CD4-positive, alpha-beta T cell treated with Interleukin-2 at 100 ng/mL for 4 hours (primary cell): ENCODE results near the gene MAP2K2.
A peak's percentile ranks its signal among the peaks of the same experiment; 100 is the strongest.

Experiments used
- DNase-seq: peaks from one replicate; pipeline ENCODE4 v3.0.0-alpha.2; 2020; ENCODE audit warnings: low spot score

Gene MAP2K2

DNA sequence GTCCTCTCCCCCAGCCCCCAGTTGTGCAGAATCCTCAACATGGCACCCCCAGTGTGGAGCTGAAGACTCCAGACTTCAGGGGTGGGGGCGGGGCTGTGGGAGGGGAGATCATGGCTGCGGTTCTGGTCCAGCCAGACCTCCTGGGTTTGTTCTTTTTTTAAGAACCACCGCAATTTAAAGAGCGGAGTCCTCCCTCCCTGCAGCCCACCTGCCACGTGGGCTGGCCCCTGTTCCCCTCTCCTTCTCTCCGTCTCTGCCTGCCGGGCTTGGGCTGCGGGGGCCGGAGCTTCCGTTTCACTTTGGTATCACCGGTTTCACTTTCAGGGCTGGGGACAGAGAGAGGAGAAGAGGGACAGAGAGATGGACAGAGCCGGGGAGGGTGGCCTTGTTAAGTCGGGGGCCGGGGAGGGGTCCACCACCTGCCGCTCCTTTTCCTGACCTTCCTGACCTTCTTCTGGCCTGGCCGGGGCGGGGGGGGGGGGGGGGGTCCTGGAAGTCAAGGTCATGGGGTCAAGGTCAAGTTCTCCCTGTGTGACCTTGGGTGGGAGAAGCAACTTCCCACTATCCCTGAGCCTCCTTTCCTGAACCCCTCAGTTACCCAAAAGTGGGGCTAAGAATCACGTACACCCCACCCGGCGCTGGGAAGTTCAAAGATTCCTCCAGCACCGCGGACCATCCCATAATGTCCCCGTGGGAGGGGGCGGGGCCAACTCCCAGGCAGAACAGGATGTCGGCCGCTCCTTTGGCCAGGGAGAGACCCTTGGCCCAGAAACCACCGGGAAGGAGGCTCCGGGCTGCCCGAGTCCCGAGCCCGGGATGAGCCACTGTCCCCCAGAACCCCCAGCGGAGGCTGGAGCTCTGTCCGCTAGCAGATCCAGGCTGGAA is 45.9 kb downstream of the MAP2K2 start:
- peak; percentile 38 for DNase-seq

DNA sequence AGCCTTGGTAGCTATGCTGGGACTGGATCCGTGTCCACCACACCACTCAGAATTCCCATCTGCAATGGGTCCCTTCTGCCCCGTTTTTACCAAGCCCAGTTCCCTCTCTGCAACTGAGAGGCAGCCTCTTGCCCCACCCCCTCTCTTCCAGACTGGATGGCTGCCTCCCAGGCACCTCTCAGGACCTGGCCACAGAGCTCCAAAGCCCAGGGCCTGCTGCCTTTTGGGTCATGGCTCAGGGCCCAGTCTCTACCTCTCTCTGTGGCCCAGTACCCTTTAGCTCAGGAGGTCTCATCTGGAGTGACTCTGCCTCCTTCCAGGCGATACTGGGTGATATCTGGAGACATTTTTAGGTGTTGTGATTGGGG is 46.9 kb downstream of the MAP2K2 start:
- no peak for DNase-seq

GRCh38 chr19:4075373-4075772 is 48.5 kb downstream of the MAP2K2 start:
- no peak for DNase-seq

DNA sequence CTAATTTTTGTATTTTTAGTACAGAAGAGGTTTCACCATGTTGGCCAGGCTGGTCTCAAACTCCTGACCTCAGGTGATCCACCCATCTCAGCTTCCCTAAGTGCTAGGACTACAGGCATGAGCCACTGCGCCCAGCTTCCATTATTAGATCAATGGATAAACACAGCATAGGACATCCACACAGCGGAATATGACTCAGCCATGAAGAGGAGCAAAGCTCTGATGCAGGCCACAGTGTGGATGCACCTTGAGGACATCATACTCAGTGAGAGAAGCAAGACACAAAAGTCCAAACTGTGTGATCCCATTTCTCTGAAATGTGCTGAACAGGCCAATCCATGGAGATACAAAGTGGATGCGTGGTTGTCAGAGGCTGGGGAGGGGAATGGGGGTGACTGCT is 52.3 kb downstream of the MAP2K2 start:
- DNase-seq, result no peak

- DNase-seq, result peak; percentile 49
Observed at GRCh38 chr19:4069331-4069959, 54.5 kb downstream of the MAP2K2 start.

DNA sequence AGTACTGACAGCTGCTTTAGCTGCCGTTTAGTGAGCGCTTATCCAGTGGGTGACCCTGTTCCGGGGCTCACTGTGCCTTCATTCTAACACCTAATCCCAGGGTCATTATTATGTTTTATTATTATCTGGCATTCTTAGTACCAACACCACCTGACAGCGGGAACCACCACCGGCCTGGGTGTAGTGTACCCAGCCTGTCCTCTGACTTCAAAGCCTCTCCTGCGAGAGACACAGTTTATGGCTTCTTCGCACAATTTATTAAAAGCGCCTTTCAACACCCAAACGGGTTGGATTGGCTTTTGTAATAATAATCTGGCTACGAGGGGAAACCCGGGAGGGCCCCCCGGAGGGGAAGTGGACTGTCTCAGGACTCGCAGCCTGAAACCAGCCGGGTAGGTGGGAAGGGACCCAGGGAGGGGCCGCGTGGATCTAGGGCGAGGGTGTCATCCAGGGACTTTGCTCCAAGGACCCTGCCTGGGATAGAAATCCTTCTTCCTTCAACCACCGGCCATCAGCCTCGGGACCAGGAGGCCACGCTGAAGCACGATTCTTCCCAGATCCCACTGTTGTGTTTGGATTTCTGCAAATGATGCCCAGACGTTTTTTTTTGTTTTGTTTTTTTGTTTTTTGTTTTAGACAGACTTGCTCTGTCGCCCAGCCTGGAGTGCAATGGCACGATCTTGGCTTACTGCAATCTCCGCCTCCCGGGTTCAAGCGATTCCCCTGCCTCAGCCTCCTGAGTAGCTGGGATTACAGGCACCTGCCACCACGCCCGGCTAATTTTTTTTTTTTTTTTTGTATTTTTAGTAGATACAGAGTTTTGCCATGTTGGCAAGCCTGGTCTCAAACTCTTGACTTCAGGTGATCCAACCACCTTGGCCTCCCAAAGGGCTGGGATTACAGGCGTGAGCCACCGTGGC is 55.6 kb downstream of the MAP2K2 start:
- no peak for DNase-seq

DNA sequence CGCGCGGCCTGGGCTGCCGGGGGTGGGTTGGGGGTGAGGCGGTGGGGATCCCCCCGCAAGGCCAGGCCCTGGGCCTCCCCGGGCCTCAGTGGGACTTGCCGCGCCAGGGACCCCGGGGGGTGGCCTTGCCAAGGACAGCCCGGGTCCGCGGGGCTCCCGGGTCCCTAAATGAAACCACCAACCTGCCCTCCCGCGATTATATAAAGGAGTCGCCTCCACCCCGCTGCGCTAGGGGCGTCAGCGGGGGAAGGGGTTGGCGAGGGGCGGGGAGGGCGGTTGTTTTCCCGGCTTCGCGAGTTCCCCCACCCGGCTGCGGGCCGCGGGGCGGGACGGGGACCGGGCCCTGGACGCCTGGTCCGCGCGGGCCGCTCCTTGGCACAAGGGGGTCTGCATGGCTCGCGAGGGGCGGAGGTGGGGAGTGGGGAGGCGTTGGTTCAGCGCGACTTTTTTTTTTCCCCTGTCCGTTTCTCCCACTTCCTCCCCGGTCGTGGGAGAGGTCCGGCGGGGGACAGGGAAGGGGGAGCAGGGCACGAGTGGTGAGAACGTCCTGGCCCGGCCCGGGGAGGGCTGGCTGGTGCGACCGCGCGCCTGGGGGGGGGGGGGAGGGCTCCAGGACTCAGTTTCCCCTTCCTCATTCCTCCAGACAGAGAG is 56.4 kb downstream of the MAP2K2 start:
- no peak for DNase-seq

GRCh38 chr19:4066682-4067395 is 57.1 kb downstream of the MAP2K2 start, which contains the start of gene ZBTB7A:
Gene ZBTB7A, minus strand, starts transcription at chr19:4066899. Its CDS starts 11,667 bp downstream, at chr19:4055232.
- peak; percentile 84 for DNase-seq

GRCh38 chr19:4066176-4066606 is 57.7 kb downstream of the MAP2K2 start:
- peak; percentile 40 for DNase-seq

GRCh38 chr19:4065430-4066175 is 58.3 kb downstream of the MAP2K2 start:
- peak; percentile 97 for DNase-seq

DNA sequence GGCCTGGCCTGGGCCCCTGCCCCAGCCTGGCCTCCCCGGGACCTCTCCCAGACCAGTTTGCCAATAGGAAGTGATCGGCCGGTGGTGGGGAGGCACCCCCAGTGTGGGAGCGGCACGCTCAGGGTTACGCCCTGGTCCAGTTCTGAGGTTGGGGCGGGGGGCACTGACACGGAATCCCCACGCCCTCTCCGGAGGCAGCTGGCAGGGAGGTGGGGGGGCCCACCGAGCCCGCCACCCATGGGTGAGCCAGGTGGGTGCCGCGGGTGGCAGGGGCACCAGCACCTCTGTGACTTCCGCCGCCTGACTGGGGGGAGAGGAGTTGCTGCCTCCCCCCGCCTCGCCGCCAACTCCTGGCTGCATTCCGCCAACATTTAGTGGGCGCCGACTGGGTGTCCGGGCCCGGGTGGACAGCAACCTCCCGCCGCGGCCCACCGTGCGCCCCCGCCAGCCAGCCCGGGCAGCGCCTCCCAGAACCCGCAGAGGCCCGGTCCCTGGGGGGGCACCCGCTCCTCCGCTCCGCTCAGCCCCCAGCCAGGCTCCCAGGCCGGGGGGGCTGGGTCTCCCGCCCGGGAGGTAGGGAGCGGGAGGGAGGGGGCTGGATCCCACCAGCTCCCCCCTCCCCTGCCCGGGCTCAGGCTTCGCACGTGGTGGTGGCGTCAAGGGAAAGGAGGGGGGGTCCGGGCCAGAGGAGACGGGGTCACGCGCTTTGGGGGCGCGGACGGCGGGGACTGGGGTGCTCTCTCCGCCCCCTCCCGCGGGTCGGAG is 59.2 kb downstream of the MAP2K2 start:
- peak; percentile 32 for DNase-seq

DNA sequence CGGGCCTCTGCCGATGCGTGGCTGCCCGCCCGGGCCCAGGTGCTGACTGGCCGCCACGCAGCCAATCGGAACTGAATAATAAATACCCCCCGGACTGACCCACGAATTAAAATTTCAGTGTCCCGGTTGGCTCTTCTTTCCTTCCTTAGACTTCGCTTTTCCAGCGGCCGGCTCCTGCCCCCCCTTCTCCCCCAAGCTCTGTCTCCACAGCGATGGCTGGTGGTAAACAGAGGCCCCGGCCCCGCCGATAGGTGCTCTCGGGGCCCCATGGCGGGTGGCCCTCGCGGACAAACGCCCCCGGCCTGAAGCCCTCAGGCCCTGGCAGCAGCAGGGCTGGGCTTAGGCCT is 59.8 kb downstream of the MAP2K2 start:
- no peak for DNase-seq

- no peak for DNase-seq
Observed at GRCh38 chr19:4063369-4064148, 60.4 kb downstream of the MAP2K2 start.

DNA sequence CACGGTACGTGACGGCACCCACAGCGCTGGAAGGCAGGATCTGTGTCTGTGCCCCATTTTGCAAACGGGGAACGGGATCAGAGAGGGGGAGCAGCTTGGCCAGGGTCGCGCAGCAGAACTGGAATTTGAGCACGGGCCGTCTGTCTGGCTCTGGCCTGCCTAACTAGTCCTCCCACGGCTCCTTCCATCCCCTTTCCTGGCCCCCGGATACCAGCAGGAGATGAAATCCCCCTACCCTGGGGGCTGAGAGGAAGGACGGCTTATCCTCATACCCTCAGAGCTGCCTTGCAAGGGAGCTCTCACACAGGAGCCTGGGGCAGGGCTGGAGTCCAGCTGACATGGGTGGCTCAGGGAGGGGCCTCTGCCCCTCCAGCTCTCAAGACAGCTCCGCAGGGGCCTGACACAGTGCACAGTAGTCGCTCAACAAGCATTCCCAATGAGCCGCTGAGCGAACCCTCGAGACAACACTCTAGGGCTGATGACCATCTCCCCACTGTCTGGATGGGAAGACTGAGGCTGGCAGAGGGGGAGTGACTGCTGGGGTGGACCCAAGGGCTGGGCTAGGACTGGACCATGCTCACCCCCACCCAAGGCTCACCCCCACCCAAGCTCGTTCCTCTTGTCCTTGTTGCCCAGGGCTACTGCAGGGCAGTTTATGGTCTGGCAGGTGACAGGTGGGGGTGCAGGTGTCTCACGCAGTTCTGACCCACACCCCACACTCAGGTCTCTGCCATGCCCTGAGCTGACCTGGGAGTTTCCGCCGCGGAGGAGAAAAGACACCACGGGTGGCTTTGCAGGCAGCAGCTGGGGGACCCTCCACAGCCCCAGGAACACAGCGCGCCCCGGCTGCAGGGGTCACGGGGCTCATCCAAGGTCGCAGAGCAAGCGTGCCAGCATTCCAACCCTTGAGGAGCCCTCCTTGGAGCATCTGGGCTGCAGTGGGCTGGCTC is 61.2 kb downstream of the MAP2K2 start:
- DNase-seq, result no peak

GRCh38 chr19:4061683-4062418 is 62.1 kb downstream of the MAP2K2 start:
- no peak for DNase-seq

DNA sequence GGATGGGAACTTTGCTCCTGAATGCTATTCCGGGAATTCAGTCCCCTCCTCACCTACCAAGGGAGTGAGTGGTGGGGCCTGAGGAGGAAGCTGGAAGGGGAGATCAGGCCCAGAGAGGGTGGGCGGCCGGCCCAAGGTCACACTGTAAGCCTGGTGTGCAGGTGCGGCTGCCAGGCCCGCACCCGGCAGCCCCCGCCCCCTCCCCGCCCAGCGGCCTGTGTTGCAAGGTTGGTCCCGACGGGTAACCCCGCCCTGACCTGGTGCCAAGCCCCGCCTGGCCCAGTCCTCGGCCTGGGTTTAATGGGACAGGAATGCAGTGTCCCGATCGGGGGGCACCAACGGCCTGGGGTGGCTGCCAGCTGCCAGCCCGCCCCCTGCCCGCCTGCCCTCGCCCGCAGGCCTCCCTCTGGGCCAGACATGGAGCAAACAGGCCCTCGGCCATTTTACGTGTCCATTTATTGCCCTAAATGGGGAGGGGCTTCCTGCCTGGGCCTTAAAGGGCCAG is 62.7 kb downstream of the MAP2K2 start:
- DNase-seq, result peak; percentile 30
